ENCODE data around the gene RETREG2.

DNA sequence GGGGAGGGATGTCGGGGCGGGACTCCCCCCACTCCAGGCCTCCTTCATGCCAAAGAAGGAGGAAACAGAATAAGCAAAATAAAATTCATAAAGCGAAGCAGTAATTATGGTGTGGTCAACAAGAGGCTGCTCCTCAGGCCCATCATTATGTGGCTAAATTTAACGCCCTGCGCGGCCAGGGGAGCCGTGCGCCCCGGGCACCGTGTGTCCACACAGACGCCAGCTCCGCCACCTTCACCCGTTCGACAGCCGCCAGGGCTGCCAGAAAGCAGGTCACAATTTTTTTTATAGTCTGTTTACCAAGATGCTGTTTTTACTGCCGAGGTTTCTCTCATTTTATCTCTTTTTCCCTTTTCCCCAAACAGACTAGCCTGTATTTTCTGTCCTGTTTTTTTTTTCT, 48.5 kb upstream of the RETREG2 start:
- TF ChIP-seq, protein P1, sequence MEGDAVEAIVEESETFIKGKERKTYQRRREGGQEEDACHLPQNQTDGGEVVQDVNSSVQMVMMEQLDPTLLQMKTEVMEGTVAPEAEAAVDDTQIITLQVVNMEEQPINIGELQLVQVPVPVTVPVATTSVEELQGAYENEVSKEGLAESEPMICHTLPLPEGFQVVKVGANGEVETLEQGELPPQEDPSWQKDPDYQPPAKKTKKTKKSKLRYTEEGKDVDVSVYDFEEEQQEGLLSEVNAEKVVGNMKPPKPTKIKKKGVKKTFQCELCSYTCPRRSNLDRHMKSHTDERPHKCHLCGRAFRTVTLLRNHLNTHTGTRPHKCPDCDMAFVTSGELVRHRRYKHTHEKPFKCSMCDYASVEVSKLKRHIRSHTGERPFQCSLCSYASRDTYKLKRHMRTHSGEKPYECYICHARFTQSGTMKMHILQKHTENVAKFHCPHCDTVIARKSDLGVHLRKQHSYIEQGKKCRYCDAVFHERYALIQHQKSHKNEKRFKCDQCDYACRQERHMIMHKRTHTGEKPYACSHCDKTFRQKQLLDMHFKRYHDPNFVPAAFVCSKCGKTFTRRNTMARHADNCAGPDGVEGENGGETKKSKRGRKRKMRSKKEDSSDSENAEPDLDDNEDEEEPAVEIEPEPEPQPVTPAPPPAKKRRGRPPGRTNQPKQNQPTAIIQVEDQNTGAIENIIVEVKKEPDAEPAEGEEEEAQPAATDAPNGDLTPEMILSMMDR (IDR thresholded peaks at IDR 0.05; ENCODE audit: low read length): no peak
- TF ChIP-seq EZH2phosphoT487 (IDR thresholded peaks at IDR 0.05; ENCODE audit: low read length): no peak

Data from MM.1S (cell line).